ENCODE measurements around the gene SPACA7.

- TF ChIP-seq POLR2A (IDR thresholded peaks at IDR 0.05; ENCODE audit: borderline replicate concordance, extremely low read depth, insufficient read depth, insufficient read length) (no peak), CTCF (IDR thresholded peaks at IDR 0.05 in 2 of 3, conservative IDR thresholded peaks at IDR 0.05 in 1 of 3; ENCODE audit: borderline replicate concordance in 1 of 3, insufficient read depth in 1 of 3, low read depth in 2 of 3, low read length in 2 of 3) (no peak), YY1 (IDR thresholded peaks at IDR 0.05; ENCODE audit: extremely low read depth, insufficient replicate concordance, low read depth, low read length) (no peak), RAD21 (IDR thresholded peaks at IDR 0.05; ENCODE audit: low read depth) (no peak), JUND (IDR thresholded peaks at IDR 0.05) (no peak), ZBTB33 (IDR thresholded peaks at IDR 0.05; ENCODE audit: extremely low read depth, insufficient replicate concordance, low read length) (no peak), FOSL1 (IDR thresholded peaks at IDR 0.05; ENCODE audit: low read depth) (no peak), EZH2 (IDR thresholded peaks at IDR 0.05) (no peak), ATF3 (IDR thresholded peaks at IDR 0.05) (no peak), ZNF274 (IDR thresholded peaks at IDR 0.05; ENCODE audit: low read depth, low read length) (no peak), EZH2phosphoT487 (IDR thresholded peaks at IDR 0.05; ENCODE audit: borderline replicate concordance) (no peak), REST (IDR thresholded peaks at IDR 0.05; ENCODE audit: low read depth) (no peak)
Observed at GRCh38 chr13:112349681-112350080, 26.5 kb upstream of the SPACA7 start.

All from HCT116 (cell line).